ENCODE data around the gene FOXD1.
"Not testable (repeated sequence)": the region's sequence is repeated elsewhere in the genome, so short reads cannot be mapped to it uniquely, and the experiment has no call there.

Gene FOXD1

GRCh38 chr5:73448463-73449136 is at the start of gene FOXD1:
FOXD1 (minus strand) TSS chr5:73448777; CDS start chr5:73448362, 415 bp downstream.
- DNase-seq = no peak

- no peak for DNase-seq
Observed at GRCh38 chr5:73497497-73498056, 49.0 kb upstream of the FOXD1 start.

GRCh38 chr5:73496984-73497457 is 48.4 kb upstream of the FOXD1 start:
- DNase-seq = no peak

GRCh38 chr5:73495772-73496335 is 47.3 kb upstream of the FOXD1 start:
- no peak for DNase-seq

- no peak for DNase-seq
Observed at GRCh38 chr5:73494721-73495120, 46.1 kb upstream of the FOXD1 start.

GRCh38 chr5:73493421-73493820 is 44.8 kb upstream of the FOXD1 start:
- no peak for DNase-seq

- no peak for DNase-seq
Observed at GRCh38 chr5:73491155-73491554, 42.6 kb upstream of the FOXD1 start.

GRCh38 chr5:73490088-73490487 is 41.5 kb upstream of the FOXD1 start:
- no peak for DNase-seq

- DNase-seq = no peak
Observed at GRCh38 chr5:73488806-73489205, 40.2 kb upstream of the FOXD1 start.

- no peak for DNase-seq
Observed at GRCh38 chr5:73487815-73488214, 39.2 kb upstream of the FOXD1 start.

GRCh38 chr5:73487257-73487656 is 38.7 kb upstream of the FOXD1 start:
- DNase-seq = not testable (repeated sequence)

- no peak for DNase-seq
Observed at GRCh38 chr5:73486119-73486899, 37.7 kb upstream of the FOXD1 start.

GRCh38 chr5:73485715-73486114 is 37.1 kb upstream of the FOXD1 start:
- no peak for DNase-seq

- no peak for DNase-seq
Observed at GRCh38 chr5:73484511-73484910, 35.9 kb upstream of the FOXD1 start.

GRCh38 chr5:73483676-73484075 is 35.1 kb upstream of the FOXD1 start:
- DNase-seq = no peak

- DNase-seq = no peak
Observed at GRCh38 chr5:73482383-73483136, 34.0 kb upstream of the FOXD1 start.

GRCh38 chr5:73480500-73480899 is 31.9 kb upstream of the FOXD1 start:
- no peak for DNase-seq

- no peak for DNase-seq
Observed at GRCh38 chr5:73472116-73472515, 23.5 kb upstream of the FOXD1 start.

GRCh38 chr5:73471654-73472053 is 23.1 kb upstream of the FOXD1 start:
- DNase-seq = no peak

GRCh38 chr5:73469878-73470277 is 21.3 kb upstream of the FOXD1 start:
- no peak for DNase-seq

GRCh38 chr5:73468638-73469037 is 20.1 kb upstream of the FOXD1 start:
- DNase-seq = not testable (repeated sequence)

GRCh38 chr5:73464016-73464745 is 15.6 kb upstream of the FOXD1 start:
- no peak for DNase-seq

Data from cortex of kidney (tissue), 1 donor.